Stimulated activated naive B cell treated with anti-CD40 and anti-IgM and Interleukin-4, amounts not matched to agents 10 μg/mL and 1 μg/mL and 100 μg/mL, for 72 hours (primary cell): ENCODE data around the gene LINC01488.

Experiments used
- ATAC-seq, 2 donors: fragments of 150-1000 bp; cut with Tn5 transposase; replicated peaks; 2 replicates each; pipeline ENCODE4 v1.10.0; 2021; ENCODE audit warnings: moderate library complexity in 1 of 2
- DNase-seq: peaks from one replicate; pipeline ENCODE4 v3.0.0; 2021
- H3K27ac Mint-ChIP-seq: one replicate; pipeline ENCODE4 v1.8.0; 2022; ENCODE audit warnings: mild to moderate bottlenecking, mixed read lengths
- H3K27me3 Mint-ChIP-seq, 2 donors: one replicate each; pipeline ENCODE4 v1.8.0; 2022; ENCODE audit warnings: mixed read lengths in 2 of 2
- H3K36me3 Mint-ChIP-seq, 2 donors: one replicate each; pipeline ENCODE4 v1.8.0; 2022; ENCODE audit warnings: mixed read lengths in 2 of 2, mild to moderate bottlenecking in 1 of 2
- H3K4me1 Mint-ChIP-seq, 2 donors: one replicate each; pipeline ENCODE4 v1.8.0; 2022; ENCODE audit warnings: mixed read lengths in 2 of 2, mild to moderate bottlenecking in 1 of 2
- H3K4me3 Mint-ChIP-seq, 2 donors: one replicate each; pipeline ENCODE4 v1.8.0; 2022; ENCODE audit warnings: mild to moderate bottlenecking in 2 of 2, mixed read lengths in 2 of 2, moderate library complexity in 1 of 2
- H3K9me3 Mint-ChIP-seq, 2 donors: one replicate each; pipeline ENCODE4 v1.8.0; 2022; ENCODE audit warnings: mixed read lengths in 2 of 2, mild to moderate bottlenecking in 1 of 2

Gene LINC01488

GRCh38 chr11:69531071-69531716, 49.7 kb downstream of the LINC01488 start:
- Mint-ChIP-seq H3K9me3 (no peaks in the 10 kb centered on the region), H3K4me1 (peaks cover 33 to 47% of the 10 kb centered on the region in 2 donors), H3K36me3 (peaks cover 0 to 4% of the 10 kb centered on the region in 2 donors), H3K27ac (peak overlapping the region; percentile 98), H3K27me3 (no peaks in the 10 kb centered on the region), H3K4me3 (peak overlapping the region; percentile 83 to 92)
- ATAC-seq (no peak), DNase-seq (no peak)

- Mint-ChIP-seq H3K36me3 (peaks cover 0 to 4% of the 10 kb centered on the region in 2 donors), H3K27me3 (no peaks in the 10 kb centered on the region)
- DNase-seq: no peak
These were observed 50.2 kb downstream of the LINC01488 start for GRCh38 chr11:69531717-69532088.

GRCh38 chr11:69533296-69534165, 52.1 kb downstream of the LINC01488 start:
- no peak for DNase-seq
- ATAC-seq: no peak
- Mint-ChIP-seq H3K27ac (no peak overlapping the region), H3K27me3 (peaks cover 0 to 4% of the 10 kb centered on the region in 2 donors), H3K36me3 (peaks cover 0 to 7% of the 10 kb centered on the region in 2 donors), H3K9me3 (no peaks in the 10 kb centered on the region), H3K4me3 (no peak overlapping the region), H3K4me1 (peaks cover 31 to 46% of the 10 kb centered on the region in 2 donors)

More at GRCh38 chr11:69531717-69532088, 50.2 kb downstream of the LINC01488 start:
- Mint-ChIP-seq H3K4me1 (peaks cover 33 to 47% of the 10 kb centered on the region in 2 donors), H3K9me3 (no peaks in the 10 kb centered on the region), H3K27ac (no peak overlapping the region), H3K4me3 (peak overlapping the region in 1 of 2 donors; percentile 83)
- no peak for ATAC-seq

DNA sequence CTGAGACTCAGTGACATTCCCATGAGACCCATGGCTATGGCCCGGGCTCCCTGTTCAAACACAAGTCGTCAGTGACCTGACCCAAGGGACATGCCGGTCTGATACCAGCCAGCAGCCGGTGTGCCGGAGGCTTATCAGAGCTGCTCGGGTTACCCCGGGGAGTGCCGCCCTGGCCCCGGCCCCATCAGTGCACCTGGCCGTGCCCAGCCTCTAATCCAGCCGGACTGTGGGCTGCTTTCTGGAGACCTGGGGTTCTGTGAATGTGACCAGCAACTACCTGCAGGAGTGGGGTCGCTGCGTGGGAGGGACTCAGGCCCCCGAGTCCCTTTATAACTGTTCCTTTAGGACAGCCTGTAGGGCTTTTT, 52.7 kb downstream of the LINC01488 start:
- H3K27me3 Mint-ChIP-seq: peaks cover 0 to 4% of the 10 kb centered on the region in 2 donors
- DNase-seq (no peak), ATAC-seq (no peak)
- H3K4me1 Mint-ChIP-seq: peaks cover 29 to 44% of the 10 kb centered on the region in 2 donors
- peaks cover 0 to 7% of the 10 kb centered on the region in 2 donors for H3K36me3 Mint-ChIP-seq
- no peak overlapping the region for H3K27ac Mint-ChIP-seq
- H3K9me3 Mint-ChIP-seq: no peaks in the 10 kb centered on the region
- H3K4me3 Mint-ChIP-seq: no peak overlapping the region

- Mint-ChIP-seq H3K36me3 (peaks cover 0 to 3% of the 10 kb centered on the region in 2 donors), H3K9me3 (no peaks in the 10 kb centered on the region), H3K4me1 (peaks cover 27 to 44% of the 10 kb centered on the region in 2 donors), H3K4me3 (no peak overlapping the region), H3K27ac (no peak overlapping the region), H3K27me3 (peaks cover 0 to 4% of the 10 kb centered on the region in 2 donors)
- no peak for ATAC-seq
- no peak for DNase-seq
These were observed 54.4 kb downstream of the LINC01488 start for GRCh38 chr11:69535908-69536307.

- no peaks in the 10 kb centered on the region for H3K9me3 Mint-ChIP-seq
- ATAC-seq (no peak), DNase-seq (no peak)
- H3K27ac Mint-ChIP-seq: no peak overlapping the region
- peaks cover 26 to 41% of the 10 kb centered on the region in 2 donors for H3K4me1 Mint-ChIP-seq
- no peak overlapping the region for H3K4me3 Mint-ChIP-seq
- H3K36me3 Mint-ChIP-seq: peaks cover 0 to 3% of the 10 kb centered on the region in 2 donors
- H3K27me3 Mint-ChIP-seq: peaks cover 0 to 4% of the 10 kb centered on the region in 2 donors
These were observed 54.9 kb downstream of the LINC01488 start for GRCh38 chr11:69536406-69536805.

- Mint-ChIP-seq H3K4me1 (peaks cover 21 to 34% of the 10 kb centered on the region in 2 donors), H3K4me3 (no peak overlapping the region), H3K27ac (peak overlapping the region; percentile 37), H3K36me3 (peaks cover 0 to 3% of the 10 kb centered on the region in 2 donors), H3K27me3 (peaks cover 0 to 4% of the 10 kb centered on the region in 2 donors), H3K9me3 (no peaks in the 10 kb centered on the region)
- no peak for ATAC-seq
- no peak for DNase-seq
These were observed 55.7 kb downstream of the LINC01488 start for GRCh38 chr11:69537126-69537525.

GRCh38 chr11:69537855-69538640, 56.6 kb downstream of the LINC01488 start:
- H3K36me3 Mint-ChIP-seq: peaks cover 0 to 3% of the 10 kb centered on the region in 2 donors
- ATAC-seq (no peak), DNase-seq (no peak)

DNA sequence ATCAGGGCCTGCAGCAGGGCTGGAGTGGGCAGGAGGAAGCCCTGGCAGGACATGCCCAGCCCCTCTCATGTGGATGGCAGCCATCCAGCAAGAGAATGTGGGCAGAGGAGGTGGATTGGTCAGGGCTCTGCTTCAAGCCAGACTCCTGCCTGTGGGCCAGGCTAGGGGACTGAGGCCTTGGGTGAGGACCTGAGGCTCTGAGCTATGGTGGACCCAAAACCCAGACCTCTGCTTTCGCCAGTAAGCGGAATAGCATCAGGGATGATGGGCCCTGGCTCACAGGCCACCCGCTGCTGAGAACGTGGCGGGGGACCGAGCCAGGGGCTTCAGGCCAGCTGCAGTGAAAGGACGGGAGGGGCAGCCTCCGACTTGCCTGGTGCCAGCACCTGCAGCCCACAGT, 57.4 kb downstream of the LINC01488 start:
- Mint-ChIP-seq H3K27me3 (peaks cover 7 to 11% of the 10 kb centered on the region in 2 donors), H3K9me3 (no peaks in the 10 kb centered on the region), H3K27ac (no peak overlapping the region), H3K4me3 (peak overlapping the region in 1 of 2 donors; percentile 7), H3K4me1 (peaks cover 20 to 29% of the 10 kb centered on the region in 2 donors), H3K36me3 (peaks cover 0 to 3% of the 10 kb centered on the region in 2 donors)
- ATAC-seq (no peak), DNase-seq (no peak)

More at GRCh38 chr11:69537855-69538640, 56.6 kb downstream of the LINC01488 start:
- Mint-ChIP-seq H3K4me1 (peaks cover 20 to 29% of the 10 kb centered on the region in 2 donors), H3K4me3 (no peak overlapping the region), H3K27me3 (peaks cover 7 to 8% of the 10 kb centered on the region in 2 donors), H3K9me3 (no peaks in the 10 kb centered on the region), H3K27ac (no peak overlapping the region)

DNA sequence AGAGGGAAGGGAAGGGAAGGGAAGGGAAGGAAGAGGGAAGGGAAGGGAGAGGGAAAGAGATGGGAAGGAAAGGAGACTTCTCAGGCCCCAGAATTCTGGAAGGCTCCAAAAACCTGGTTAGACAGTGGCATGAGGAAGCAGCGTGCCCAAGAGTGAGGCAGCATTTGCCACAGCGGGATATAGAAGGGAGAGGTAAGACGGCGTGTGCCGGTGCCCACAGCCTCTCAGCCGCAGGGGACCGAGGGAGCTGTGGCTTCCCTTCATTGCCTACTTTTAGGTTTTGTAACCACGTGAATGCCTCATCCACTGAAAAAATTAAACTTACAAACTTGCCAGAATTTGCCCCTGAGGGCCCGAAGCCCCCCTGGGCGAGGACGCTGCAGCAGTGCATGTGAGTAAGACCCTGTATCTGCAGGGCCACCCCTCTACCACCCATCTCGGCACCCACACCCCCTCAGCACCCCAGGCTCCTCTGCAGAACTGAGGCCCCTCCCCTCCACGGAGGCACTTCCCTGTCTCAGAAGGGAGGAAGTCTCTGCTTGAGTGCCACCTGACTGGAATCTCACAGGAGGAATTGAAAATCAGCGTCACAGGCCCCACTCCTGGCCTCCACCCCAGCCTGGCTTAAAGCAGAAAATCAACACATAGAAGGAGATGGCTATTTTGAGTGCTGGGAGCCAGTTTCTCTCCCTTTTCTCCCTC, 58.1 kb downstream of the LINC01488 start:
- DNase-seq (peak; percentile 27), ATAC-seq (peak; percentile 76 to 84)
- H3K27ac Mint-ChIP-seq: peak overlapping the region; percentile 59
- H3K4me1 Mint-ChIP-seq: peaks cover 24 to 29% of the 10 kb centered on the region in 2 donors
- H3K36me3 Mint-ChIP-seq: peaks cover 0 to 3% of the 10 kb centered on the region in 2 donors
- H3K27me3 Mint-ChIP-seq: peaks cover 14 to 18% of the 10 kb centered on the region in 2 donors
- H3K4me3 Mint-ChIP-seq: peak overlapping the region; percentile 55 to 67
- H3K9me3 Mint-ChIP-seq: no peaks in the 10 kb centered on the region

DNA sequence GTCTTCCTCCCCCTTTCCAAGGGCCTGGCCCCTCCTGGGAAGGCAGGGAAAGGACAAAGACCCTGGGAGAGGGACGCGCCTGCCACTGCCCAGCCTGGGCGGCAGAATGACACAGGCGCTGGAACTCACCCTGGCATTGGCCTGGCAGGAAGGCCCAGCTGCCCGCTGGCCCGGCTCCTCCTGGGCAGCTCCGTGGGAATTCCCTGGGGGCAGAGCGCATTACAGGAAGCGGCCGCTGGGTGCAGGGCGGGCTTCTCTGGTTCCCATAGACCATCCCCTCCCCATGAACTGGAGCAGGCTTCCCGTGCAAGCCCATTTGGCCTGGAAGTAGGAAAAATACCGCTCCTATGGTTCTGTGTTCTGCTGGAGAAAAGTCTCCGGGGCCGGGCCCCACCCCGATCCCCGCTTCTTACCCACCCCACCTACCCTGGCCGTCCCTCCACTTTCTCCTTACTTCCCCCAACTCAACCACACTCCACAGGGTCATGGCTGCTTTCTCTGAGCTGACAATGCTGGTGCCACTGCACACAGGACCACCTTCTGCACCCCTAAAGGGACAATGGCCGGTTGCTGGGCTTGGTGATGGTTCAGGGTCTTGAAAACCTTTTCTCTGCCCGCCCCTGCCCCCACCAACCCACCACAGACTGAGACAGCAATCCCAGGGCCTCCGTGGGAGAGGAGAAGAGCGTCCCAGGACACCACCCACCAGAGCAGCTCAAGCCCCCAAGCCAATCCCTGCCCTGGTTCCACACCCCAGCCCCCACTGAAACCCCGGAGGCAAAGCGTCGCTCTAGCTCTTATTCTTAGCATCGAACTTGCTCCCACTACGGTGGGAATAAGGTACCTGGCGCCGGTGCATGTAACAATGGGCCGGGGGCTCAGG, 58.9 kb downstream of the LINC01488 start:
- H3K27ac Mint-ChIP-seq: no peak overlapping the region
- H3K4me3 Mint-ChIP-seq: peak overlapping the region; percentile 55 to 67
- peaks cover 0 to 3% of the 10 kb centered on the region in 2 donors for H3K36me3 Mint-ChIP-seq

DNA sequence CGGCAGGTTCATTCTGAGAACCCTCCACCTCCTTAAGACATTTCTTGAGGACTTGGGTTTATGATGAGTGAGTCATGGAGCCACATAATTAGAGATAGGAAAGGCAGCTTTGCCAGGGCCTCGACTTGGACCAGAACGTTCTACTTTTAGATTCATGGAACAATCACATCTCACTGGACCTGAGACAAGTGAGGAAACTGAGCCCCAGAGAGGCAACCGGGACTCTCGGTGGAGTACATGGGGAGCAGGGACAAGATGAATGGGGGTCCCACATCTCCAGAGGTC, 59.5 kb downstream of the LINC01488 start:
- Mint-ChIP-seq H3K4me3 (no peak overlapping the region), H3K27me3 (peaks cover 16 to 30% of the 10 kb centered on the region in 2 donors), H3K36me3 (peaks cover 0 to 3% of the 10 kb centered on the region in 2 donors), H3K9me3 (no peaks in the 10 kb centered on the region), H3K4me1 (peaks cover 26 to 36% of the 10 kb centered on the region in 2 donors), H3K27ac (no peak overlapping the region)
- no peak for ATAC-seq
- no peak for DNase-seq

More for the DNA sequence above, 58.9 kb downstream of the LINC01488 start:
- Mint-ChIP-seq H3K4me1 (peaks cover 24 to 30% of the 10 kb centered on the region in 2 donors), H3K27me3 (peaks cover 16 to 24% of the 10 kb centered on the region in 2 donors), H3K9me3 (no peaks in the 10 kb centered on the region)
- DNase-seq (no peak), ATAC-seq (no peak)
